K562 (cell line): ENCODE results near the gene CRADD. TPM values are rescaled to one million over a fixed set of nuclear protein-coding genes. Genes with fewer than 3 reads are reported as not detected.

Experiments
- BRCA1 ChIP-seq, 2 experiments: fragments of 450-650 bp in 1 of 2; sonication (generic) in 1 of 2; formaldehyde crosslinking in 1 of 2; IDR thresholded peaks; 2 replicates each; pipeline versions ENCODE4 v1.5.0 to v1.6.1; 2017 to 2020; ENCODE audit warnings: mild to moderate bottlenecking in 1 of 2, missing genetic modification reagents in 1 of 2
- CBFB ChIP-seq: sonication (generic); formaldehyde crosslinking; IDR thresholded peaks from 2 replicates; pipeline ENCODE4 v1.4.0; 2020; ENCODE audit warnings: mild to moderate bottlenecking, missing genetic modification reagents
- CHD1 ChIP-seq: fragments of 200-600 bp; sonication (generic); IDR thresholded peaks from one replicate; pipeline ENCODE4 v1.6.1; 2012; ENCODE audit warnings: mild to moderate bottlenecking, moderate library complexity, low read length, inconsistent platforms
- CHD4 ChIP-seq: fragments of 200-600 bp; sonication (generic); IDR thresholded peaks from 3 replicates; pipeline ENCODE4 v1.6.1; 2012; ENCODE audit warnings: low read depth, mild to moderate bottlenecking, mixed read lengths, low read length, inconsistent platforms; ENCODE audit not compliant: insufficient read depth, insufficient replicate concordance, poor library complexity, severe bottlenecking
- E2F3 ChIP-seq: fragments of 250-450 bp; sonication (Bioruptor Pico); IDR thresholded peaks from 2 replicates; pipeline ENCODE4 v1.4.0; 2020; ENCODE audit warnings: mild to moderate bottlenecking
- JUND ChIP-seq, 2 experiments: IDR thresholded peaks; 2 replicates in 1 of 2; 3 replicates in 1 of 2; pipeline ENCODE4 v1.6.1; 2011; ENCODE audit warnings: borderline replicate concordance in 2 of 2, low read depth in 2 of 2, low read length in 2 of 2, improper control_type of control experiment in 1 of 2, missing biosample characterization in 1 of 2, missing genetic modification characterization in 1 of 2, missing genetic modification reagents in 1 of 2
- KDM1A ChIP-seq, 2 experiments: fragments of 450-650 bp; IDR thresholded peaks; 2 replicates each; pipeline ENCODE4 v1.6.1; 2016; ENCODE audit warnings: mild to moderate bottlenecking in 2 of 2
- MTF1 ChIP-seq: fragments of 250-450 bp; sonication (Bioruptor Pico); IDR thresholded peaks from 2 replicates; pipeline ENCODE4 v1.9.0; 2021; ENCODE audit warnings: moderate library complexity, mild to moderate bottlenecking, inconsistent platforms, borderline replicate concordance
- PCBP1 ChIP-seq: fragments of 200-400 bp; formaldehyde crosslinking; IDR thresholded peaks from 2 replicates; pipeline ENCODE4 v1.6.1; 2018; ENCODE audit warnings: mild to moderate bottlenecking, low read depth, low read length; ENCODE audit not compliant: poor library complexity, severe bottlenecking
- PURB ChIP-seq: sonication (generic); formaldehyde crosslinking; IDR thresholded peaks from 2 replicates; pipeline ENCODE4 v1.9.0; 2021; ENCODE audit warnings: low read depth, mild to moderate bottlenecking, missing genetic modification reagents
- SNIP1 ChIP-seq: fragments of 450-650 bp; IDR thresholded peaks from 2 replicates; pipeline ENCODE4 v1.7.1; 2017; ENCODE audit warnings: low read depth, mild to moderate bottlenecking
- ZNF436 ChIP-seq: fragments of 250-450, 450-650 bp; sonication (Bioruptor Pico); formaldehyde crosslinking; IDR thresholded peaks from 2 replicates; pipeline ENCODE4 v1.7.0; 2020; ENCODE audit warnings: mild to moderate bottlenecking
- ZNF830 ChIP-seq: fragments of 250-450 bp; sonication (Bioruptor Pico); IDR thresholded peaks from 2 replicates; pipeline ENCODE4 v1.5.0; 2021; ENCODE audit warnings: mild to moderate bottlenecking
- polyA plus RNA-seq, 8 experiments: library from polyadenylated mRNA; depleted of rRNA in 4 of 8; stranded (reverse) in 5 of 8; unstranded in 3 of 8; fragments of >200 nt; fragmentation: Nextera tagmentation in 2 of 8; fragmentation: Illumina TruSeq in 1 of 8; extraction: Ambion mirVana in 2 of 8; extraction: Trizol in 1 of 8; gene quantifications; 2 replicates each; pipeline versions ENCODE4 v1.2.1 to v1.2.3, GENCODE V29; 2011 to 2014; ENCODE audit warnings: inconsistent platforms in 1 of 8, missing spikeins in 1 of 8
- total RNA-seq, 7 experiments: library from RNA; depleted of rRNA in 6 of 7; stranded (reverse); fragments of >200 nt in 6 of 7; fragmentation: Illumina TruSeq in 2 of 7; extraction: Trizol in 2 of 7; gene quantifications; 2 replicates each; pipeline versions ENCODE4 v1.2.1 to v1.2.3, GENCODE V29; 2011 to 2021; ENCODE audit warnings: low replicate concordance in 1 of 7
- TF ChIP-seq, protein P1 (sequence below): fragments of 450-650 bp; conservative IDR thresholded peaks from 2 replicates; pipeline ENCODE4 v1.6.1; 2016; ENCODE audit warnings: missing genetic modification characterization, low read depth, mild to moderate bottlenecking, missing compliant biosample characterization, moderate library complexity
- TF ChIP-seq, protein P2 (sequence below): fragments of 250-450 bp; sonication (Bioruptor Pico); IDR thresholded peaks from 2 replicates; pipeline ENCODE4 v1.8.0; 2021; ENCODE audit warnings: mild to moderate bottlenecking, moderate library complexity
- TF ChIP-seq, protein P3 (sequence below), 3 experiments: fragments of 200-800 bp in 1 of 3; fragments of 250-450 bp in 1 of 3; fragments of 450-650 bp in 1 of 3; sonication (Bioruptor Pico) in 1 of 3; sonication (Bioruptor generic) in 1 of 3; formaldehyde crosslinking in 1 of 3; IDR thresholded peaks; 2 replicates each; pipeline versions ENCODE4 v1.6.1 to v1.8.0; 2016 to 2022; ENCODE audit warnings: mild to moderate bottlenecking in 2 of 3, missing genetic modification characterization in 2 of 3, missing compliant biosample characterization in 1 of 3, moderate library complexity in 1 of 3
- TF ChIP-seq, protein P4 (sequence below): IDR thresholded peaks from 2 replicates; pipeline ENCODE4 v1.6.1; 2011; ENCODE audit warnings: borderline replicate concordance, low read depth, mild to moderate bottlenecking, moderate library complexity, low read length; ENCODE audit not compliant: insufficient read depth, poor library complexity, severe bottlenecking

Gene CRADD
- total and polyA plus RNA-seq, 9 of the 15 experiments (the other 6 are each of a cell fraction or from before 2014, with no cell fraction given), result 20.5 to 41.1 (median 25.9) TPM

DNA sequence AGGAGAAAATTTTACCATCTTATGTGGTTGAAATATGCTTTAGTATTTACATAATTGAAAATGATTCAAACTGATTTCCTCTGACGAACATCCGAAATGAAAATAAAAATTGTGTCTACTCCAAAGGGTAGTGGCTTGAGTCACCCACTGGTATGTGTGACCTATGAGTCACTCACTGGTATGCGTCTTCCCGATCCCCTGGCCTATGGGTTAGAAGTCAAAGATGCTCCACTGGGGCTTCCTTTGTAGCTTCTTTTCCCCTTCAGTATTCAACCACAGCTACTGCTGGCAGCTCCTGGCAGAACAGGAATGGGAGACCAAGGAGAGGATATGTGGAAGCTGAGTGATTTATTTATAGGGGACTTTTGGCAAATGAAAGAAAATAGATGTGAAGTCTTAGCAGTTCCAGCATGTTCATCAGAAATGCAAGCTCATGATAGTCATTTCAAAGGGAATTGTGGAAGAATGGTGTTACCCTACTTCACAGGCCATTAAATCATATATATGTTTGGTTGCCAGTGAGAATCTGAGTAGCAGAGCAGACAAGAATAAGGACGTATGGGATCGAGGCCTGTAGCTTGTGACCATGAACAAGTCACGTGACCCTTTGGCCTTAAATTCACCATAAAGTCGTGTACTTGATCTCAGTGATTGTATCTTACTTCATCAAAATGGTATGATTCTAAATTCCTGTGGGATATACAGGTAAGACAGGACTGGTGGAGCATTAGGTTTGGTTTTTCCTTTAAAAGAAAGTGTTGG lies 108.3 kb downstream of the CRADD start (continued):
- TF ChIP-seq SNIP1, result no peak
- TF ChIP-seq BRCA1 (IDR thresholded peaks at IDR 0.05), result no peak
- TF ChIP-seq BRCA1 (CRISPR knock-in tag; IDR thresholded peaks at IDR 0.05), result no peak
- no peak for TF ChIP-seq CBFB (CRISPR knock-in tag)
- TF ChIP-seq, protein P1, sequence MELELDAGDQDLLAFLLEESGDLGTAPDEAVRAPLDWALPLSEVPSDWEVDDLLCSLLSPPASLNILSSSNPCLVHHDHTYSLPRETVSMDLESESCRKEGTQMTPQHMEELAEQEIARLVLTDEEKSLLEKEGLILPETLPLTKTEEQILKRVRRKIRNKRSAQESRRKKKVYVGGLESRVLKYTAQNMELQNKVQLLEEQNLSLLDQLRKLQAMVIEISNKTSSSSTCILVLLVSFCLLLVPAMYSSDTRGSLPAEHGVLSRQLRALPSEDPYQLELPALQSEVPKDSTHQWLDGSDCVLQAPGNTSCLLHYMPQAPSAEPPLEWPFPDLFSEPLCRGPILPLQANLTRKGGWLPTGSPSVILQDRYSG (tag), result no peak
- TF ChIP-seq ZNF436 (CRISPR knock-in tag), result no peak
- TF ChIP-seq KDM1A (IDR thresholded peaks at IDR 0.05), result peak; percentile 49 to 62; a peak in 2 of 4 replicates
- TF ChIP-seq CHD1, result no peak
- no peak for TF ChIP-seq ZNF830 (CRISPR knock-in tag)
- no peak for TF ChIP-seq MTF1 (CRISPR knock-in tag)
- TF ChIP-seq E2F3 (CRISPR knock-in tag), result no peak
- TF ChIP-seq, protein P2, sequence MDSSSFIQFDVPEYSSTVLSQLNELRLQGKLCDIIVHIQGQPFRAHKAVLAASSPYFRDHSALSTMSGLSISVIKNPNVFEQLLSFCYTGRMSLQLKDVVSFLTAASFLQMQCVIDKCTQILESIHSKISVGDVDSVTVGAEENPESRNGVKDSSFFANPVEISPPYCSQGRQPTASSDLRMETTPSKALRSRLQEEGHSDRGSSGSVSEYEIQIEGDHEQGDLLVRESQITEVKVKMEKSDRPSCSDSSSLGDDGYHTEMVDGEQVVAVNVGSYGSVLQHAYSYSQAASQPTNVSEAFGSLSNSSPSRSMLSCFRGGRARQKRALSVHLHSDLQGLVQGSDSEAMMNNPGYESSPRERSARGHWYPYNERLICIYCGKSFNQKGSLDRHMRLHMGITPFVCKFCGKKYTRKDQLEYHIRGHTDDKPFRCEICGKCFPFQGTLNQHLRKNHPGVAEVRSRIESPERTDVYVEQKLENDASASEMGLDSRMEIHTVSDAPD (CRISPR knock-in tag), result no peak
- no peak for TF ChIP-seq CHD4
- TF ChIP-seq JUND (IDR thresholded peaks at IDR 0.05; ENCODE audit: borderline replicate concordance, low read depth, low read length), result peak; percentile 97
- peak; percentile 90 for TF ChIP-seq JUND (tag; IDR thresholded peaks at IDR 0.05; ENCODE audit: borderline replicate concordance, low read depth, low read length)
- TF ChIP-seq PCBP1, result no peak
- TF ChIP-seq, protein P3, sequence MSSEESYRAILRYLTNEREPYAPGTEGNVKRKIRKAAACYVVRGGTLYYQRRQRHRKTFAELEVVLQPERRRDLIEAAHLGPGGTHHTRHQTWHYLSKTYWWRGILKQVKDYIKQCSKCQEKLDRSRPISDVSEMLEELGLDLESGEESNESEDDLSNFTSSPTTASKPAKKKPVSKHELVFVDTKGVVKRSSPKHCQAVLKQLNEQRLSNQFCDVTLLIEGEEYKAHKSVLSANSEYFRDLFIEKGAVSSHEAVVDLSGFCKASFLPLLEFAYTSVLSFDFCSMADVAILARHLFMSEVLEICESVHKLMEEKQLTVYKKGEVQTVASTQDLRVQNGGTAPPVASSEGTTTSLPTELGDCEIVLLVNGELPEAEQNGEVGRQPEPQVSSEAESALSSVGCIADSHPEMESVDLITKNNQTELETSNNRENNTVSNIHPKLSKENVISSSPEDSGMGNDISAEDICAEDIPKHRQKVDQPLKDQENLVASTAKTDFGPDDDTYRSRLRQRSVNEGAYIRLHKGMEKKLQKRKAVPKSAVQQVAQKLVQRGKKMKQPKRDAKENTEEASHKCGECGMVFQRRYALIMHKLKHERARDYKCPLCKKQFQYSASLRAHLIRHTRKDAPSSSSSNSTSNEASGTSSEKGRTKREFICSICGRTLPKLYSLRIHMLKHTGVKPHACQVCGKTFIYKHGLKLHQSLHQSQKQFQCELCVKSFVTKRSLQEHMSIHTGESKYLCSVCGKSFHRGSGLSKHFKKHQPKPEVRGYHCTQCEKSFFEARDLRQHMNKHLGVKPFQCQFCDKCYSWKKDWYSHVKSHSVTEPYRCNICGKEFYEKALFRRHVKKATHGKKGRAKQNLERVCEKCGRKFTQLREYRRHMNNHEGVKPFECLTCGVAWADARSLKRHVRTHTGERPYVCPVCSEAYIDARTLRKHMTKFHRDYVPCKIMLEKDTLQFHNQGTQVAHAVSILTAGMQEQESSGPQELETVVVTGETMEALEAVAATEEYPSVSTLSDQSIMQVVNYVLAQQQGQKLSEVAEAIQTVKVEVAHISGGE (CRISPR knock-in tag; IDR thresholded peaks at IDR 0.05), result no peak
- TF ChIP-seq, protein P4, sequence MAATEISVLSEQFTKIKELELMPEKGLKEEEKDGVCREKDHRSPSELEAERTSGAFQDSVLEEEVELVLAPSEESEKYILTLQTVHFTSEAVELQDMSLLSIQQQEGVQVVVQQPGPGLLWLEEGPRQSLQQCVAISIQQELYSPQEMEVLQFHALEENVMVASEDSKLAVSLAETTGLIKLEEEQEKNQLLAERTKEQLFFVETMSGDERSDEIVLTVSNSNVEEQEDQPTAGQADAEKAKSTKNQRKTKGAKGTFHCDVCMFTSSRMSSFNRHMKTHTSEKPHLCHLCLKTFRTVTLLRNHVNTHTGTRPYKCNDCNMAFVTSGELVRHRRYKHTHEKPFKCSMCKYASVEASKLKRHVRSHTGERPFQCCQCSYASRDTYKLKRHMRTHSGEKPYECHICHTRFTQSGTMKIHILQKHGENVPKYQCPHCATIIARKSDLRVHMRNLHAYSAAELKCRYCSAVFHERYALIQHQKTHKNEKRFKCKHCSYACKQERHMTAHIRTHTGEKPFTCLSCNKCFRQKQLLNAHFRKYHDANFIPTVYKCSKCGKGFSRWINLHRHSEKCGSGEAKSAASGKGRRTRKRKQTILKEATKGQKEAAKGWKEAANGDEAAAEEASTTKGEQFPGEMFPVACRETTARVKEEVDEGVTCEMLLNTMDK, result no peak
- TF ChIP-seq PURB, result no peak
